LNCAP (cell line): Measurements from ENCODE around the gene KLK12.

Source experiments
- CTCF ChIP-seq: fragments of 450-650 bp; IDR thresholded peaks from 2 replicates; pipeline ENCODE4 v1.5.1; 2017; ENCODE audit warnings: mild to moderate bottlenecking

KLK12 gene

GRCh38 chr19:51029718-51030117, 5.1 kb downstream of the KLK12 start:
- no peak for TF ChIP-seq CTCF

GRCh38 chr19:51027873-51028272, 6.9 kb downstream of the KLK12 start:
- TF ChIP-seq CTCF: no peak

- no peak for TF ChIP-seq CTCF
Observed at GRCh38 chr19:51027126-51027806, 7.5 kb downstream of the KLK12 start.

- TF ChIP-seq CTCF: no peak
Observed at GRCh38 chr19:51026554-51026831, 8.3 kb downstream of the KLK12 start, which contains the start of gene KLK11. KLK11 (minus strand) TSS chr19:51026616; CDS start chr19:51025631, 985 bp downstream.

DNA sequence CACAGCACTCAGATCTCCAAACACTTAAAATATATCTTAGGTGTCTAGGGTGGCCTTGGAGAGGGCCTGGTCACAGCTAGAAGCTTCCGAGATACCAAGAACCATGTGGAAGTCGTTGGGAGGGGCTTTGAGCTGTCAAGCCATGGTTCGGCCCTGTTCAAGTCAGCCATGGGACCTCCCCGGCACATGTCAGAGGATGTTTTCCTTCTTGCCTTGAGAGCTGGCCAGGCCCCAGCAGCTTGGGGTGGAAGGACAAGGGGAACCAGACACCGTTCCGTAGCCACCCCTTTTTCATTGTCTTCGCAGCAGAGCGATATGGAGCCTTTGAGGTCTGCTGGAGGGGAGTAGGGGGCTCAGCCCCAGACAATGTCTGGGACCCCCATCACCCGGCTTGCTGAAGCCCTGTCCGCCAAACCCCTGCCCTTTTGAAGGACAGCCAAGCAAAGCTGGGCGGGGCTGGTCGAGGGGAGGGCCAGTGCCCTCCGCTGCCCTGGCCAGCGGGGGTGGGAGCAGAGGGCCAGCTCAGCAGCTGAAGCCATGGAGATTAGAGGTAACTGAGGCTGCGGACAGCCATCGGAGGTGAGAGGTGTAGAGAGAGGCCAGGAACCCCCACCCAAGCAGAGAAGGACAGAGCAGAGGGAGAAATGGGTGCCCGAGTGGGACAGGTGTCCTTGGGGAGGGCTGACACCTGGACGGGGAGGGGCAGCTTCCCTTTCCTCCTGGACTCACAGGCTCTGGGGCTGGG, 8.8 kb downstream of the KLK12 start:
- no peak for TF ChIP-seq CTCF

- no peak for TF ChIP-seq CTCF
Observed at GRCh38 chr19:51025401-51025800, 9.4 kb downstream of the KLK12 start.

GRCh38 chr19:51024924-51025323, 9.9 kb downstream of the KLK12 start:
- TF ChIP-seq CTCF: no peak
